ENCODE measurements around the gene ADCY7.
A peak's percentile ranks its signal among the peaks of the same experiment; 100 is the strongest.

The ADCY7 gene

GRCh38 chr16:50251375-50252081, 14.8 kb upstream of the ADCY7 start:
- no peak for DNase-seq

GRCh38 chr16:50252082-50252611, 14.2 kb upstream of the ADCY7 start:
- no peak for DNase-seq

- no peak for DNase-seq
Observed at GRCh38 chr16:50252874-50253513, 13.4 kb upstream of the ADCY7 start.

GRCh38 chr16:50253514-50253910, 12.8 kb upstream of the ADCY7 start:
- no peak for DNase-seq

- DNase-seq, result no peak
Observed at GRCh38 chr16:50254072-50254471, 12.3 kb upstream of the ADCY7 start.

- DNase-seq, result no peak
Observed at GRCh38 chr16:50255538-50255937, 10.8 kb upstream of the ADCY7 start.

DNA sequence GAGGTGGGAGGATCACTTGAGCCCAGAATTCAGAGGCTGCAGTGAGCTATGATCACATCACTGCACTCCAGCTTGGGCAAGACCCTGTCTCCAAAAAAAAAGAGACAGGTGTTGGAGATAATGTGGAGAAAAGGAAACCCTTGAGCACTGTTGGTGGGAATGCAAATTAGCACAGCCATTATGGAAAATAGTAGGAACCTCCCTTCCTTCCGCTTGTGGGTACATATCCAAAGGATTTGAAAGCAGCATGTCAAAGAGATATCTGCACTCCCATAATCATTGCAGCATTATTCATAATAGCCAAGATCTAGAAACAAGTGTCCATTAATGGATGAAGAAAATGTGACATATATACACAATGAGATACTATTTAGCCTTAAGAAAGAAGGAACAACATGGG, 9.7 kb upstream of the ADCY7 start:
- peak; percentile 29 for DNase-seq

GRCh38 chr16:50257876-50258275, 8.5 kb upstream of the ADCY7 start:
- DNase-seq, result no peak

GRCh38 chr16:50259334-50260205, 6.8 kb upstream of the ADCY7 start:
- DNase-seq, result no peak

- no peak for DNase-seq
Observed at GRCh38 chr16:50260206-50261159, 5.9 kb upstream of the ADCY7 start.

DNA sequence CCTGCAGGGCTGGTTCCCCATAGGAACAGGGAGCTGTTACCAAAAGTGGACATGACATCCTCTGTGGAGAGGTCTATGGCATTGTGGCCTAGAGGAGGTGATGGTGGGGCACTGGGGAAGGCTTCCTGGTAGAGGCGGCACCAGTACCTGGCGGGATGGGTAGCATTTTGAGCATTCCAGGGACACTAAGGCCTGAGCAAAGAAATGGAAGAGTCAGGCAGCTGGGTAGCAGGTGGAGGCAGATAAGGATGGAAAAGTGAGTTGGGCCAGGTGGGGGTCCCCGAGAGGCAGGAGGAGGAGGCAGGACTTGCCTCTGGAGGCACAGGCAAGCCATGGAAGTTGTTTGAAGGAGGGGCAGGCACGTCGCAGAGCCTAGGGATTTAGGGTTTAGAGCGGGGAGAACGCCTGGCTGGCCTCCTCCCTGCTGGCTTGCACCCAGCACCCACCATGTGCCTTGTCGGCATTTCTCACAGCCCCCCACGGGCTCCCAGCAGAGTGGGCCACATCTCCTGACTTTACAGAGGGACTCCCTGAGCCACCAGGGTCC, 5.1 kb upstream of the ADCY7 start:
- DNase-seq, result no peak

DNA sequence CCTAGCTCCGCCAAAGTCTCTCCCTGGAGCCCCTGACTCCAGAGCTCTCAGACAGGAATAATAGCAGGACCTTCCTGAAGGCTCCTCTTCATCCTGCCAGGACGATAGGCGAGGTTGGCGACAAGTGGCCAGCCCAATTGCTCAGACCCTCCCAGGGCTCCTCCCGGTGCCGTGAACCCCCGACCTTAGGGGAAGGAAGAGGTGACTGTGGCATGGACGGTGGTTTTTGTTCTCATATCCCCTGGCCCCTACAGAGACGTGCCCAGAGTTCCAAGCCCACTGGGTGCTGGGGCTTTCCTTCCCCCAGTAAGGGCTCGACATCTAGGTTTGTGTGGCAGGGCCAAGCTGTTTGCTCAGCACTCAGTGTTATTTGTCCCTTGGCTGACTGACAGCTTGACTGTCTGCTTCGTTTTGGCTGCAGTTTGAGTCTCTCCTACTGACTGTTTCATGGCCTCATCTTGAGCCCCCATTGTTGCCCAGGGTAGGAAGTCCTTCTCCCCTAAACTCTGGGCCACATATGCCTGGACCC, 4.6 kb upstream of the ADCY7 start:
- no peak for DNase-seq

GRCh38 chr16:50263060-50263909, 3.1 kb upstream of the ADCY7 start:
- no peak for DNase-seq

DNA sequence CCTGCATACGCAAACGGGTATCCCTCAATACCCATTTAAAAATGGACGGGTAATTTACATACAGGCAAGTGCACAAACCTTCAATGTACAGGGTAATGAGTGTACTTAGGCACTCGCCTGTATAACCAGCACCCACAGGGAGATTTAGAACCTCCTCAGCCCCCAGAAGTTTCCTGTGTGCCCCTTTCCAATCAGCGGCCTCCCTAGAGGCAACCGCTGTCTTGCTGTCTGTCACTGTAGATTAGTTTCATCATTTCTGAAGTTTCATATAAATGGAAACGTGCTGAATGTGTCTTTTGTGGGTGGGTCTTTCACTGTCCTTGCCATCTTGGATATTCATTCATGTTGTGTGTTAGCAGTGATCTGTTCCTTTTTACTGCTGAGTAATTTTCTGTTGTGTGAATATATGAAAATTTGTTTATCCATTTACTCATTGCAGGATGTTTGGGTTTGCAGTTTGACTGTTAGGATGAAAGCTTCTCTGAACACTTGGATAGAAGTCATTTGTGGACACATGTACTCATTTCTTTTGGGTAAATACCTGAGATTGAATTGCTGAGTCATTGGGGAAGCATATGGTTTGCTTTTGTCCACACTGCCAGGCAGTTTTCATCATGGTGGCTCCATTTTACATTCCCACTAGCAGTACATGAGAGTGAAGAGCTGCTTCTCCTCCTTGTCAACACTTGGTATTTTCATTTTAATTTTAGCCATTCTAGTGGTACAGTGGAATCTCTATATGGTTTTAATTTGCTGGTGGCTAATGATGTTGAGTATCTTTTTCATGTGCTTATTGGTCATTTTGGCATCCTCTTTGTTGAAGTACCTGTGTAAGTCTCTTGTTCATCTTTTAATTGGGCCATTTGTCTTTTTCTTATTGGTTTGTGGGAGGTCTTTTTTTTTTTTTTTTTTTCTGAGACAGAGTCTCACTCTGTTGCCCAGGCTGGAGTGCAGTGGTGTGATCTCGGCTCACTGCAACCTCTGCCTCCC, 2.1 kb upstream of the ADCY7 start:
- DNase-seq, result no peak

- DNase-seq, result no peak
Observed at GRCh38 chr16:50265260-50265659, 1.1 kb upstream of the ADCY7 start.

DNA sequence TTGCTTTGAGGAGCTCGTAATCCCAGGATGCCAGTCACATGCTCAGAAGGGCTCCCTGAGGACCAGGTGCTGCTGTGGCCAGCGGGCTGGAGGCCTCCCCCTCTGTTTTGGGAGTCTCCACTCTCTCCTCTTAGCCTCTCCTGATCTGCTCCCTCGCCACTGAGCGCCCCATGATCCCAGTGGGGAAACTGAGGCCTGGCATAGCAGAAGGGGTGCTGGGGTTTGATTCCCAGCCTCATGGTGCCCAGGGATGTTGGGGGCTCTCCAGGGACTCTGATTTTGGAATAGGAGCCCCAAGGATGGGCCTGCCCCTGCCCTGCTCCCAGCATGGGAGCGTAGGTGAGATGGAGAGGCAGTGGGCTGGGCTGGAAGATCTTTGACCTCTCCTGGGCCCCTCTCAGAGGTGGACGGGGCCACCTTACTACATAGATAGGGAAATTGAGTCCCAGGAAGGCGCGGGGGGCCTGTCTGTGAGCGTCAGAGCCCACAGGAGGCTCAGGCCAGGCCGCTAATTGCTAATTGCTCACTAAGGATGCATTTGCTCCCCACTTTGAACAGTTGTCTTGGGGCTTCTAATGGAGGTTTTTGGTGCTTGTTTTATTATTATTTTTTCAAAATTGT, 525 bp upstream of the ADCY7 start:
- no peak for DNase-seq

DNA sequence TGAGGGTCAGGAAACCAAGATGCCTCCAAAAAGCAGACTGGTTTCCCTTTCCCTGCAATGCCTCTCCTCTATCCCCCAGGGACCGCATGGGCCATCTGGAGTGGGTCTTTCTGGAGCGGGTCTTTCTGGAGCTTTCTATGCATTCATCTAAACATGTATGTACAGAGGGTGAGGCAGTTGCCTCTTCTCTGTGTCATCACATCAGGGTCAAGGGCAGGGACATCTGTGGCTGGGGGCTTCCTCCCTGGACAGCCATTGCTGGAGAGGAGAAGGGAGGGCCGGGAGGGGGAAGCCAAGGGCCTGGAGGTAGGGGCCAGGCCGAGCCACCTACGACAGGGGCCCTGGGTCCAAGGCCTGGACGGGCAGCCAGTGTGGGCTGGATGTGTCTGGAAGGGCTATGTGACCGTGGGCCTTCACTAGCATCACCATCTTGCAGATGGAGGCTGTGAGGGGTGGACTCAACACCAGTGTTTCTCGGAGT, 840 bp downstream of the ADCY7 start:
- DNase-seq, result no peak

DNA sequence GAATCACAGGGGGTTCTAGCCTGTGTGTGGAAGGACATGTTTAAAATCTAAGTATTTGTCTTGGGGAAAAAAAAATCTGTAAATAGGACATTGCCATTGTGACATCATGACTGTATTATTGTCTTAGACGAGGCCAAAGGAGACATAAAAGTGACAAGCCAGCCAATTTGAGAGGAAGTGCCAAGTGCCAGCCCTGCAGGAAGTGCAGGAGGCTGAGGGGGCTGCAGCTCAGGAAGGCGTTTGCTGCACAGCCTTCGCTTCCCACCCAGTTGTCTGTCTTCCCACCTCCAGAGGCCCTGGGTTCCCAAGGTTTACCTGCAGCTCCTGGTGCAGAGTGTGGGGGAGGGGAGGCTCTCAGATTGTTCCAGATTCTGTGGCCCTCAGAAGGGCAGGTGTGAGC, 1.3 kb downstream of the ADCY7 start:
- no peak for DNase-seq

DNA sequence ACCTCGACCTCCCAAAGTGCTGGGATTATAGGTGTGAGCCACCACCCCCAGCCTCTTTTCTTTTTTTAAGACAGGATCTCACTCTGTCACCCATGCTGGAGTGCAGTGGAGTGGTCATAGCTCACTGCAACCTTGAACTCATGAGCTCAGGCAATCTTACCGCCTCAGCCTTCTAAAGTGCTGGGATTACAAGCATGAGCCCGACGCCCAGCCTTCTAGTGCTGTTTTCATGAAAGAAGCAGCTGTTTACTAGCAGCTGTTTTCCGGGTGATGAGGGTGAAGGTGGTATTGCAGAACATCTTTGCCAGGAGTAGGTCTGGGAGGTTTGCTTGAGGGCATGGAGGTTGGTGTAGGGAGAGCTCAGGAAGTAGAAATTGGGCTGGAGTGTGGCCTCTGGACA, 2.0 kb downstream of the ADCY7 start:
- no peak for DNase-seq

Measured in NCI-H526 treated with DMSO at 0.1 percent for 48 hours (cell line).